H1 (cell line): ENCODE results near the gene MAD2L1. TPM values are rescaled to one million over a fixed set of nuclear protein-coding genes. Genes with fewer than 3 reads are reported as not detected.

Experiments
- EP300 ChIP-seq, 2 experiments: IDR thresholded peaks; 1 replicate in 1 of 2; 2 replicates in 1 of 2; pipeline ENCODE4 v1.6.1; 2011 to 2012; ENCODE audit warnings: low read depth in 2 of 2, low read length in 2 of 2, mild to moderate bottlenecking in 2 of 2, borderline replicate concordance in 1 of 2, inconsistent platforms in 1 of 2, moderate library complexity in 1 of 2
- polyA plus RNA-seq, 7 experiments: library from polyadenylated mRNA; depleted of rRNA in 3 of 7; stranded (reverse) in 5 of 7; unstranded in 2 of 7; fragments of >200 nt in 5 of 7; fragments of 200-250 nt in 2 of 7; gene quantifications; 1 replicate in 5 of 7; 2 replicates in 1 of 7; 4 replicates in 1 of 7; pipeline versions ENCODE4 v1.2.1 to v1.2.3, GENCODE V29; 2011 to 2013; ENCODE audit warnings: missing spikeins in 2 of 7, mixed read lengths in 2 of 7
- total RNA-seq: library from RNA; stranded (reverse); fragmentation: NEBNext Ultra II Directional; extraction: Animal tissue kit (Norgen Biotek cat#: 25700); gene quantifications from 2 replicates; pipeline ENCODE4 v1.2.1, GENCODE V29; 2021

Gene MAD2L1
- total and polyA plus RNA-seq, 2 of the 8 experiments (the other 6 are each of a cell fraction or from before 2014, with no cell fraction given), result 51.1 to 88.1 TPM

DNA sequence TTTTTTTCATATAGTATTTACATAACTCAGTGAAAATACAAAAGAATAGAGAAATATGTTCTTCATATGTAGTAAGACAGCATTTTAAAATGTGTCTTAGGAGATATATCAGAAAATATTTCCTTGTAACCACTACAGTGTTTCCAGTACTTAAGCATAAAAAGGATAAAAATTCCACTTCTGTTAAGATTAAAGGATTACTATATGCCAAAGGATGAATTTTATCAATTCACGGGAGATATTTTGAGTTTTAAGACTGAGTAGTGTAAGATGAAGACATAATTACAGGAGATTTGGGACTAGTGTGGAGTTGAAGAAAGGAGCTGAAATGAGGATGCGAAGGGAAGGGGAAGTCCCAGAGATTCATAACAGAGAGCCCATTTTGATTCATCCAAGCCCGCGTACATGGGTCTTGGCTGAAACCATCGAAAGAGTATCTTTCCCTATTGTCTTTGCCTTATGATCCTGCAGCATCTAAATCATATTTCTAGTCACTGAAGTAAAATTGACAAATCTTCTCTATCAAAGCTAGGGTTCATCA is 58.7 kb downstream of the MAD2L1 start (continued):
- no peak for TF ChIP-seq EP300 (IDR thresholded peaks at IDR 0.05; ENCODE audit: borderline replicate concordance in 1 of 2, low read depth in 2 of 2, low read length in 2 of 2)
